GM23338 (cell line): ENCODE data around the gene PPP1R7. TPM values are rescaled to one million over a fixed set of nuclear protein-coding genes. Genes with fewer than 3 reads are reported as not detected.

Experiments used
- ATAC-seq: fragments of 200-7000 bp; cut with Tn5 transposase; 3 replicates; pipeline ENCODE4 v1.9.1; 2020
- DNase-seq: peaks from one replicate; pipeline ENCODE4 v3.0.0-alpha.2; 2015; ENCODE audit warnings: low spot score
- H2AFZ ChIP-seq: fragments of 200-600 bp; sonication (generic); 2 replicates; pipeline ENCODE4 v1.8.0; 2016; ENCODE audit warnings: antibody characterized with exemption, mild to moderate bottlenecking, moderate library complexity
- H3F3A ChIP-seq: fragments of 200-600 bp; sonication (generic); replicated peaks from 2 replicates; pipeline ENCODE4 v1.8.0; 2017; ENCODE audit warnings: antibody characterized with exemption, mixed run types, low read depth
- H3K27ac ChIP-seq: fragments of 200-600 bp; sonication (generic); 2 replicates; pipeline ENCODE4 v1.6.1; 2016; ENCODE audit warnings: low read depth
- H3K27me3 ChIP-seq: fragments of 200-600 bp; sonication (generic); 2 replicates; pipeline ENCODE4 v1.8.0; 2016; ENCODE audit warnings: mild to moderate bottlenecking, mixed run types, moderate library complexity; ENCODE audit not compliant: insufficient read depth
- H3K36me3 ChIP-seq: fragments of 200-600 bp; sonication (generic); 2 replicates; pipeline ENCODE4 v1.8.0; 2016; ENCODE audit warnings: mild to moderate bottlenecking; ENCODE audit not compliant: insufficient read depth
- H3K4me1 ChIP-seq: fragments of 200-600 bp; sonication (generic); 2 replicates; pipeline ENCODE4 v1.8.0; 2016; ENCODE audit warnings: mild to moderate bottlenecking, moderate library complexity; ENCODE audit not compliant: insufficient read depth
- H3K4me2 ChIP-seq: fragments of 200-600 bp; sonication (generic); 2 replicates; pipeline ENCODE4 v1.7.1; 2017; ENCODE audit warnings: mixed run types
- H3K4me3 ChIP-seq: fragments of 200-600 bp; sonication (generic); 2 replicates; pipeline ENCODE4 v1.6.1; 2016; ENCODE audit warnings: mixed run types
- H3K79me2 ChIP-seq: fragments of 200-600 bp; sonication (generic); replicated peaks from 2 replicates; pipeline ENCODE4 v1.8.0; 2017; ENCODE audit warnings: mild to moderate bottlenecking; ENCODE audit not compliant: insufficient read depth
- H3K9me2 ChIP-seq: fragments of 200-600 bp; sonication (generic); 2 replicates; pipeline ENCODE4 v1.8.0; 2017; ENCODE audit not compliant: insufficient read depth
- H4K20me1 ChIP-seq: fragments of 200-600 bp; sonication (generic); replicated peaks from 2 replicates; pipeline ENCODE4 v1.8.0; 2017; ENCODE audit warnings: mild to moderate bottlenecking; ENCODE audit not compliant: insufficient read depth
- H3K27ac Mint-ChIP-seq: 2 replicates; pipeline ENCODE4 v1.8.0; 2020; ENCODE audit warnings: inconsistent platforms, mild to moderate bottlenecking, moderate library complexity, mixed read lengths
- H3K27me3 Mint-ChIP-seq: 3 replicates; pipeline ENCODE4 v1.8.0; 2022; ENCODE audit warnings: low read depth, mild to moderate bottlenecking, moderate library complexity, mixed read lengths, inconsistent platforms; ENCODE audit not compliant: insufficient read depth, poor library complexity
- H3K36me3 Mint-ChIP-seq: 3 replicates; pipeline ENCODE4 v1.8.0; 2021; ENCODE audit warnings: low read depth, mild to moderate bottlenecking, inconsistent platforms, moderate library complexity, mixed read lengths
- H3K4me1 Mint-ChIP-seq: 3 replicates; pipeline ENCODE4 v1.8.0; 2020; ENCODE audit warnings: mild to moderate bottlenecking, inconsistent platforms, mixed read lengths
- H3K4me3 Mint-ChIP-seq: 3 replicates; pipeline ENCODE4 v1.8.0; 2021; ENCODE audit warnings: moderate library complexity, mild to moderate bottlenecking, inconsistent platforms, mixed read lengths
- H3K9me3 Mint-ChIP-seq: 3 replicates; pipeline ENCODE4 v1.8.0; 2020; ENCODE audit warnings: moderate library complexity, mild to moderate bottlenecking, inconsistent platforms, mixed read lengths
- CTCF ChIP-seq, 2 experiments: fragments of 200-600 bp in 1 of 2; sonication (generic) in 1 of 2; conservative IDR thresholded peaks; 2 replicates each; pipeline versions ENCODE4 v1.5.1 to v1.6.1; 2016 to 2017; ENCODE audit warnings: antibody characterized with exemption in 2 of 2, low read depth in 2 of 2, mild to moderate bottlenecking in 2 of 2, moderate library complexity in 1 of 2
- ETS1 ChIP-seq: IDR thresholded peaks from 2 replicates; pipeline ENCODE4 v1.6.1; 2016; ENCODE audit warnings: antibody characterized with exemption
- EZH2 ChIP-seq: fragments of 200-600 bp; sonication (generic); IDR thresholded peaks from one replicate; pipeline ENCODE4 v1.8.0; 2017; ENCODE audit warnings: antibody characterized with exemption, mild to moderate bottlenecking, low read depth; ENCODE audit not compliant: unreplicated experiment
- EZH2phosphoT487 ChIP-seq: fragments of 200-600 bp; sonication (generic); IDR thresholded peaks from one replicate; pipeline ENCODE4 v1.8.1; 2018; ENCODE audit warnings: antibody characterized with exemption; ENCODE audit not compliant: unreplicated experiment
- JUNB ChIP-seq: IDR thresholded peaks from one replicate; pipeline ENCODE4 v1.6.1; 2016; ENCODE audit warnings: antibody characterized with exemption; ENCODE audit not compliant: unreplicated experiment
- NANOG ChIP-seq: IDR thresholded peaks from 2 replicates; pipeline ENCODE4 v1.6.1; 2016; ENCODE audit warnings: antibody characterized with exemption, borderline replicate concordance
- POLR2AphosphoS5 ChIP-seq: IDR thresholded peaks from 2 replicates; pipeline ENCODE4 v1.6.1; 2016; ENCODE audit warnings: antibody characterized with exemption, low read depth
- REST ChIP-seq: IDR thresholded peaks from one replicate; pipeline ENCODE4 v1.6.1; 2018; ENCODE audit warnings: antibody characterized with exemption; ENCODE audit not compliant: unreplicated experiment
- STAT1 ChIP-seq: IDR thresholded peaks from one replicate; pipeline ENCODE4 v1.6.1; 2016; ENCODE audit warnings: antibody characterized with exemption; ENCODE audit not compliant: unreplicated experiment
- ZNF462 ChIP-seq: fragments of 250-450 bp; sonication (Bioruptor Pico); IDR thresholded peaks from 2 replicates; pipeline ENCODE4 v1.5.0; 2020; ENCODE audit warnings: mild to moderate bottlenecking, moderate library complexity
- polyA plus RNA-seq: library from polyadenylated mRNA; unstranded; fragments of >200 nt; fragmentation: Nextera tagmentation; extraction: Ambion mirVana; gene quantifications from 2 replicates; pipeline ENCODE4 v1.2.1, GENCODE V29; 2016
- total RNA-seq: library from RNA; depleted of rRNA; stranded (reverse); fragments of >200 nt; shearing (Covaris generic); gene quantifications from 2 replicates; pipeline ENCODE4 v1.2.3, GENCODE V29; 2014

Gene PPP1R7
- total and polyA plus RNA-seq, 2 experiments from 2014 or later: 48.2 to 94.3 TPM

- H3K27me3 ChIP-seq: no peaks in the 10 kb centered on the region
- no peaks in the 10 kb centered on the region for H3K79me2 ChIP-seq
- H3K27ac ChIP-seq: no peak overlapping the region
- Mint-ChIP-seq H3K4me3 (no peak overlapping the region), H3K9me3 (no peaks in the 10 kb centered on the region), H3K27ac (no peak overlapping the region), H3K27me3 (peaks cover 1% of the 10 kb centered on the region), H3K36me3 (peaks cover 37% of the 10 kb centered on the region), H3K4me1 (no peaks in the 10 kb centered on the region)
- H3F3A ChIP-seq: no peaks in the 10 kb centered on the region
- TF ChIP-seq EZH2: no peak
- no peak for TF ChIP-seq POLR2AphosphoS5
- no peak for TF ChIP-seq STAT1
- no peak for TF ChIP-seq ETS1
- TF ChIP-seq CTCF (conservative IDR thresholded peaks at IDR 0.05; ENCODE audit: low read depth in 2 of 2): no peak
- TF ChIP-seq JUNB: no peak
- TF ChIP-seq ZNF462: no peak
- no peak for TF ChIP-seq EZH2phosphoT487
- TF ChIP-seq REST: no peak
- no peak for TF ChIP-seq NANOG
- H4K20me1 ChIP-seq: no peaks in the 10 kb centered on the region; the same call in none of the 2 replicates
- DNase-seq (no peak), ATAC-seq (no peak)
- no peak overlapping the region for H3K4me2 ChIP-seq
- H2AFZ ChIP-seq: no peak overlapping the region
- H3K9me2 ChIP-seq: no peaks in the 10 kb centered on the region
- no peak overlapping the region for H3K4me3 ChIP-seq
- peaks cover 12% of the 10 kb centered on the region for H3K36me3 ChIP-seq
- no peaks in the 10 kb centered on the region for H3K4me1 ChIP-seq
These were observed 27.8 kb upstream of the PPP1R7 start for GRCh38 chr2:241122376-241123002.
